DOHH2 (cell line): Measurements from ENCODE around the gene ETV7.

Experiments
- H3F3A ChIP-seq: fragments of 200-600 bp; sonication (generic), shearing (Covaris generic); 2 replicates; pipeline ENCODE4 v1.6.0; 2016; ENCODE audit warnings: antibody characterized with exemption, mild to moderate bottlenecking; ENCODE audit not compliant: control insufficient read depth, insufficient read depth
- H3K27ac ChIP-seq: fragments of 200-600 bp; sonication (generic); 2 replicates; pipeline ENCODE4 v1.5.1; 2014; ENCODE audit warnings: low read depth, mild to moderate bottlenecking, low read length, moderate library complexity
- H3K27me3 ChIP-seq: fragments of 200-600 bp; sonication (generic); 2 replicates; pipeline ENCODE4 v1.6.1; 2014; ENCODE audit warnings: mild to moderate bottlenecking, low read length, mixed read lengths; ENCODE audit not compliant: control insufficient read depth
- H3K36me3 ChIP-seq: fragments of 200-600 bp; sonication (generic); 2 replicates; pipeline ENCODE4 v1.6.1; 2014; ENCODE audit warnings: mild to moderate bottlenecking, low read length, moderate library complexity, mixed read lengths; ENCODE audit not compliant: control insufficient read depth
- H3K4me1 ChIP-seq: fragments of 200-600 bp; sonication (generic); 2 replicates; pipeline ENCODE4 v1.6.1; 2014; ENCODE audit warnings: mild to moderate bottlenecking, low read length, mixed read lengths; ENCODE audit not compliant: control insufficient read depth
- H3K4me2 ChIP-seq: fragments of 200-600 bp; sonication (generic); 2 replicates; pipeline ENCODE4 v1.6.0; 2014; ENCODE audit warnings: mild to moderate bottlenecking, low read length, moderate library complexity
- H3K4me3 ChIP-seq: fragments of 200-600 bp; sonication (generic); 2 replicates; pipeline ENCODE4 v1.5.1; 2014; ENCODE audit warnings: mild to moderate bottlenecking, low read length, mixed read lengths
- H3K79me2 ChIP-seq: fragments of 200-600 bp; sonication (generic); 2 replicates; pipeline ENCODE4 v1.6.1; 2014; ENCODE audit warnings: mild to moderate bottlenecking, low read length, mixed read lengths; ENCODE audit not compliant: control insufficient read depth
- H3K9me2 ChIP-seq: fragments of 200-600 bp; sonication (generic); replicated peaks from 2 replicates; pipeline ENCODE4 v1.6.1; 2014; ENCODE audit warnings: mild to moderate bottlenecking, low read length, mixed read lengths; ENCODE audit not compliant: control insufficient read depth
- H3K9me3 ChIP-seq: fragments of 200-600 bp; sonication (generic); 2 replicates; pipeline ENCODE4 v1.6.1; 2014; ENCODE audit warnings: antibody characterized with exemption, low read length, mixed read lengths; ENCODE audit not compliant: control insufficient read depth, insufficient read depth
- H4K20me1 ChIP-seq: fragments of 200-600 bp; sonication (generic); 2 replicates; pipeline ENCODE4 v1.6.0; 2014; ENCODE audit warnings: low read depth, mild to moderate bottlenecking, antibody characterized with exemption, low read length, moderate library complexity; ENCODE audit not compliant: control insufficient read depth, insufficient read depth
- EZH2phosphoT487 ChIP-seq: fragments of 200-600 bp; sonication (generic); IDR thresholded peaks from 2 replicates; pipeline ENCODE4 v1.6.1; 2017; ENCODE audit warnings: borderline replicate concordance, mild to moderate bottlenecking, antibody characterized with exemption, low read length, moderate library complexity, mixed read lengths
- TF ChIP-seq, protein P1 (sequence below): fragments of 200-600 bp; sonication (generic); IDR thresholded peaks from one replicate; pipeline ENCODE4 v1.5.1; 2014; ENCODE audit warnings: antibody characterized with exemption, mild to moderate bottlenecking, low read depth, low read length; ENCODE audit not compliant: poor library complexity, severe bottlenecking

The ETV7 gene

GRCh38 chr6:36399970-36400369 is 12.5 kb upstream of the ETV7 start:
- Histone ChIP-seq H3K4me2 (no peak overlapping the region), H3K27ac (no peak overlapping the region), H3K27me3 (no peaks in the 10 kb centered on the region), H4K20me1 (no peaks in the 10 kb centered on the region), H3K79me2 (no peaks in the 10 kb centered on the region), H3K4me3 (no peak overlapping the region), H3K4me1 (no peaks in the 10 kb centered on the region), H3K9me3 (no peaks in the 10 kb centered on the region), H3K36me3 (no peaks in the 10 kb centered on the region), H3F3A (no peaks in the 10 kb centered on the region), H3K9me2 (no peaks in the 10 kb centered on the region)
- TF ChIP-seq EZH2phosphoT487 = no peak
- TF ChIP-seq, protein P1, sequence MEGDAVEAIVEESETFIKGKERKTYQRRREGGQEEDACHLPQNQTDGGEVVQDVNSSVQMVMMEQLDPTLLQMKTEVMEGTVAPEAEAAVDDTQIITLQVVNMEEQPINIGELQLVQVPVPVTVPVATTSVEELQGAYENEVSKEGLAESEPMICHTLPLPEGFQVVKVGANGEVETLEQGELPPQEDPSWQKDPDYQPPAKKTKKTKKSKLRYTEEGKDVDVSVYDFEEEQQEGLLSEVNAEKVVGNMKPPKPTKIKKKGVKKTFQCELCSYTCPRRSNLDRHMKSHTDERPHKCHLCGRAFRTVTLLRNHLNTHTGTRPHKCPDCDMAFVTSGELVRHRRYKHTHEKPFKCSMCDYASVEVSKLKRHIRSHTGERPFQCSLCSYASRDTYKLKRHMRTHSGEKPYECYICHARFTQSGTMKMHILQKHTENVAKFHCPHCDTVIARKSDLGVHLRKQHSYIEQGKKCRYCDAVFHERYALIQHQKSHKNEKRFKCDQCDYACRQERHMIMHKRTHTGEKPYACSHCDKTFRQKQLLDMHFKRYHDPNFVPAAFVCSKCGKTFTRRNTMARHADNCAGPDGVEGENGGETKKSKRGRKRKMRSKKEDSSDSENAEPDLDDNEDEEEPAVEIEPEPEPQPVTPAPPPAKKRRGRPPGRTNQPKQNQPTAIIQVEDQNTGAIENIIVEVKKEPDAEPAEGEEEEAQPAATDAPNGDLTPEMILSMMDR = no peak

- Histone ChIP-seq H3K4me1 (peaks cover 6% of the 10 kb centered on the region), H4K20me1 (no peaks in the 10 kb centered on the region), H3K27ac (no peak overlapping the region), H3K4me2 (no peak overlapping the region), H3K9me3 (no peaks in the 10 kb centered on the region), H3K4me3 (no peak overlapping the region), H3K9me2 (no peaks in the 10 kb centered on the region), H3K36me3 (no peaks in the 10 kb centered on the region), H3K27me3 (peaks cover 41% of the 10 kb centered on the region), H3K79me2 (no peaks in the 10 kb centered on the region), H3F3A (no peaks in the 10 kb centered on the region)
- TF ChIP-seq, protein P1 = no peak
- TF ChIP-seq EZH2phosphoT487 = no peak
Observed at GRCh38 chr6:36392621-36393020, 5.2 kb upstream of the ETV7 start.

DNA sequence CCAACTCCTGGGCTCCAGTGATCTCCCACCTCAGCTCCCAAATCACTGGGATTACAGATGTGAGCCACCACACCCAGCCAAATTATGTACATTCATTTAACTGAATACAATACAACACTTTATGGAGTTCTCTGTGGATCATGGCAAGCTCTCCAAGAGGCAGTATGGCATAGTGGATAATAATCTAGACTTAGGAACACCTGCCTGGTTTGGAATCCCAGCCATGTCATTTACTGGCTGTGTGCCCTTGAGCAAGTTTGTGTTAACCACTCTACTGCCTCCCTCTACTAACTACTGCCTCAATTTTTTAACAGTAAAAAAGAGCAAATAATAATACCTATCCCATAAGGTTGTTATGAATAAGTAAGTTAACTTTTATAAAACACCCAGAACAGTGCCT is 1.9 kb upstream of the ETV7 start:
- no peak overlapping the region for H3K4me3 ChIP-seq
- peaks cover 31% of the 10 kb centered on the region for H3K4me1 ChIP-seq
- H3K9me2 ChIP-seq = no peaks in the 10 kb centered on the region
- no peaks in the 10 kb centered on the region for H3K79me2 ChIP-seq
- H3K27ac ChIP-seq = no peak overlapping the region
- TF ChIP-seq, protein P1 = no peak
- TF ChIP-seq EZH2phosphoT487 = no peak
- H3K27me3 ChIP-seq = peaks cover 61% of the 10 kb centered on the region
- no peaks in the 10 kb centered on the region for H3K36me3 ChIP-seq
- H3F3A ChIP-seq = no peaks in the 10 kb centered on the region
- no peak overlapping the region for H3K4me2 ChIP-seq
- no peaks in the 10 kb centered on the region for H3K9me3 ChIP-seq
- H4K20me1 ChIP-seq = no peaks in the 10 kb centered on the region
